Measurements from ENCODE around the gene WDR90.
A peak's percentile ranks its signal among the peaks of the same experiment; 100 is the strongest.

The WDR90 gene

DNA sequence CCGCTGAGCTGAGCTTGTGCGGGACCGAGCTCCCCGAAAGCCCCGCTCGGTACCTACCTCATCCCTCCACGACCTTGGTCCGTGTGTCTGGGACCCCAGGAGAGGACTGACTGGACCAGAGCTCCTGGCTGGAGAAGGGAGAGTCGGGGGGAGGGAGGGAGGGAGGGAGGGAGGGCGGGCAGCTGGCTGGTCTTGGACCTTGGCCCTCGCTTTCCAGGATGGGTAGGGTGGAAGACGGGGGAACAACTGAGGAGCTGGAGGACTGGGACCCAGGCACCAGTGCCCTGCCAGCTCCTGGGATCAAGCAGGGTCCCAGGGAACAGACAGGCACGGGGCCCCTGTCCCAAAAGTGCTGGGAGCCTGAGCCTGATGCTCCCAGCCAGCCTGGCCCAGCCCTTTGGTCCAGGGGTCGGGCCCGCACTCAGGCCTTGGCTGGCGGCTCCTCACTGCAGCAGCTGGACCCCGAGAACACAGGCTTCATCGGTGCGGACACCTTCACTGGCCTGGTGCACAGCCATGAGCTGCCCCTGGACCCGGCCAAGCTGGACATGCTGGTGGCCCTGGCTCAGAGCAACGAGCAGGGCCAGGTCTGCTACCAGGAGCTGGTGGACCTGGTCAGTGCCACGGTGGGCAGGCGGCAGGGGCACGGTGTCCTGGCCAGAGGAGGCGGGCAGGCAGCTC lies 26.9 kb downstream of the WDR90 start:
- no peak for DNase-seq (ENCODE audit: low spot score)
- TF ChIP-seq, protein P1, sequence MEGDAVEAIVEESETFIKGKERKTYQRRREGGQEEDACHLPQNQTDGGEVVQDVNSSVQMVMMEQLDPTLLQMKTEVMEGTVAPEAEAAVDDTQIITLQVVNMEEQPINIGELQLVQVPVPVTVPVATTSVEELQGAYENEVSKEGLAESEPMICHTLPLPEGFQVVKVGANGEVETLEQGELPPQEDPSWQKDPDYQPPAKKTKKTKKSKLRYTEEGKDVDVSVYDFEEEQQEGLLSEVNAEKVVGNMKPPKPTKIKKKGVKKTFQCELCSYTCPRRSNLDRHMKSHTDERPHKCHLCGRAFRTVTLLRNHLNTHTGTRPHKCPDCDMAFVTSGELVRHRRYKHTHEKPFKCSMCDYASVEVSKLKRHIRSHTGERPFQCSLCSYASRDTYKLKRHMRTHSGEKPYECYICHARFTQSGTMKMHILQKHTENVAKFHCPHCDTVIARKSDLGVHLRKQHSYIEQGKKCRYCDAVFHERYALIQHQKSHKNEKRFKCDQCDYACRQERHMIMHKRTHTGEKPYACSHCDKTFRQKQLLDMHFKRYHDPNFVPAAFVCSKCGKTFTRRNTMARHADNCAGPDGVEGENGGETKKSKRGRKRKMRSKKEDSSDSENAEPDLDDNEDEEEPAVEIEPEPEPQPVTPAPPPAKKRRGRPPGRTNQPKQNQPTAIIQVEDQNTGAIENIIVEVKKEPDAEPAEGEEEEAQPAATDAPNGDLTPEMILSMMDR (IDR thresholded peaks at IDR 0.05; ENCODE audit: extremely low read depth, missing control alignments): no peak

DNA sequence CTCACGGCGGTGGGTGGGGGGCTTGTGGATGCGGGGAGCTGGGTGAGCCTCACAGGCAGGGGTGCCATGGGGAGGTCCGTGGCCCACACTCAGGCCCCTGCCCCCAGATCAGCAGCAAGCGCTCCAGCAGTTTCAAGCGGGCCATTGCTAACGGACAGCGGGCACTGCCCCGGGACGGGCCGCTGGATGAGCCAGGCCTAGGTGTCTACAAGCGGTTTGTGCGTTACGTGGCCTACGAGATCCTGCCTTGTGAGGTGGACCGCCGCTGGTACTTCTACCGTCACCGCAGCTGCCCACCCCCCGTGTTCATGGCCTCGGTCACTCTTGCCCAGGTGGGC lies 27.4 kb downstream of the WDR90 start:
- no peak for DNase-seq (ENCODE audit: low spot score)
- TF ChIP-seq, protein P1 (IDR thresholded peaks at IDR 0.05; ENCODE audit: extremely low read depth, missing control alignments): no peak

DNA sequence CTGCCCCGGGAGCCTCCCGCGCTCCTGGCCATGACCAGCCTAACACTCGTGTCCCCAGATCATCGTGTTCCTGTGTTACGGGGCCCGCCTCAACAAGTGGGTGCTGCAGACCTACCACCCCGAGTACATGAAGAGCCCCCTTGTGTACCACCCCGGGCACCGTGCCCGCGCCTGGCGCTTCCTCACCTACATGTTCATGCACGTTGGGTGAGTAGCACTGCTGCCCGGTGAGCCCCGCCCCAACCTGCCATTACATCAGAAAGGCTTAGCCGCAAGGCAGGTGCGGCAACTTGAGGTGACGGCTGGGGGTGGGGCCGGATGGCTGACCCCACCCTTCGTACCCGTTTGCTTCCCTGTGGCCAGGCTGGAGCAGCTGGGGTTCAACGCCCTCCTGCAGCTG lies 27.7 kb downstream of the WDR90 start:
- no peak for DNase-seq (ENCODE audit: low spot score)
- TF ChIP-seq, protein P1 (IDR thresholded peaks at IDR 0.05; ENCODE audit: extremely low read depth, missing control alignments): no peak

DNA sequence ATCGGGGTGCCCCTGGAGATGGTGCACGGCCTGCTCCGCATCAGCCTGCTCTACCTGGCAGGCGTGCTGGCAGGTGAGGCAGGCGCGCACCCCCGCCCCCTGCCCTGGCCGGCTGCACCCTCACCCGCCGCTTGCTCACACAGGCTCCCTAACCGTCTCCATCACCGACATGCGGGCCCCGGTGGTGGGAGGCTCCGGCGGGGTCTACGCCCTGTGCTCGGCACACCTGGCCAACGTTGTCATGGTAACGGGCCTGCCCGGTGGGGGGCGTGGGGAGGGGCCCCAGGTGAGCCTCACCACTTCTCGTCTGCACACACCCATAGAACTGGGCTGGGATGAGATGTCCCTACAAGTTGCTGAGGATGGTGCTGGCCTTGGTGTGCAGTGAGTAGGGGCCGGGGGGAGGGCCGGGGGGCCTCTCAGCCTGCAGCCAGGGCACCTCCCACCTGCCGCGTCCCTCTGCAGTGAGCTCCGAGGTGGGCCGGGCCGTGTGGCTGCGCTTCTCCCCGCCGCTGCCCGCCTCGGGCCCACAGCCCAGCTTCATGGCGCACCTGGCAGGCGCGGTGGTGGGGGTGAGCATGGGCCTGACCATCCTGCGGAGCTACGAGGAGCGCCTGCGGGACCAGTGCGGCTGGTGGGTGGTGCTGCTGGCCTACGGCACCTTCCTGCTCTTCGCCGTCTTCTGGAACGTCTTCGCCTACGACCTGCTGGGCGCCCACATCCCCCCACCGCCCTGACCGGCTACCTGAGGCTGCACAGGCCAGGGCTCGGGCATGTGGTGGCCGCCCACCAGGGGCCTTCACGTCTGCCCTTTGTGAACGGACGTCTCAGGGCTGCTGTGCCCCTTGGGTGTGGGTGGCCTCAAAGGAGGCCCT lies 28.4 kb downstream of the WDR90 start:
- TF ChIP-seq, protein P1 (IDR thresholded peaks at IDR 0.05; ENCODE audit: extremely low read depth, missing control alignments): no peak

DNA sequence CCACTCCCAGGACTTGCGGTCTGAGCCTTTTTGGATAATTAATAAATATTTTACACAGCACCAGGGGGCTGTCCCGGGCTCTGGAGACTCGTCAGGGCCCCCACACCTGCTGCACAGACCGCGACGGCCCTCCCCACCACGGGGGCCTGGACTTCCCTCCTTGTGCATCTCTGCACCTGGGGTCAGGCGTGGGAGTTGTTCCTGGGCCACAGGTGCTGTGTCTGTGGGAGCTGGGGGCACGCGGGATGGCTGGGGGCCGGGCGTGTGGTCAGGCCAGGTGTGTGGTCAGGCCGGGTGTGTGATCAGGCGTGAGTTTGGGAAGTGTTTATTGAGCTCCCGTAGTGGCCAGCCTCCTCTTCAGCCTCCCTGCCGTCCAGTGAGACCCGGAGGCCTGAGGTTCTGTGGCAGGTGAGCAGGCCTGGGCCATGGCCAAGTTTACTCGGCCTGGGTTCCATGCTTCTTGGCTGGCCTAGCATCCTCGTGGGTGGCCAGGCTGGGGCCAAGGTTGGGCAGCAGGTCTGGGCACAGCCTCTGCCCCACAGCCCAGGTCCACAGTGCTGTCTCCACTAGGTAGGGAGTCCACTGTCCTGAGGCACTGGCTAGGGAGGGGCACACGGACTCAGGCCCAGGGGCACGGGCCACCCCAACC lies 29.2 kb downstream of the WDR90 start:
- TF ChIP-seq, protein P1 (IDR thresholded peaks at IDR 0.05; ENCODE audit: extremely low read depth, missing control alignments): no peak
- DNase-seq (ENCODE audit: low spot score): no peak

More for the DNA sequence above, 28.4 kb downstream of the WDR90 start:
- no peak for DNase-seq (ENCODE audit: low spot score)

DNA sequence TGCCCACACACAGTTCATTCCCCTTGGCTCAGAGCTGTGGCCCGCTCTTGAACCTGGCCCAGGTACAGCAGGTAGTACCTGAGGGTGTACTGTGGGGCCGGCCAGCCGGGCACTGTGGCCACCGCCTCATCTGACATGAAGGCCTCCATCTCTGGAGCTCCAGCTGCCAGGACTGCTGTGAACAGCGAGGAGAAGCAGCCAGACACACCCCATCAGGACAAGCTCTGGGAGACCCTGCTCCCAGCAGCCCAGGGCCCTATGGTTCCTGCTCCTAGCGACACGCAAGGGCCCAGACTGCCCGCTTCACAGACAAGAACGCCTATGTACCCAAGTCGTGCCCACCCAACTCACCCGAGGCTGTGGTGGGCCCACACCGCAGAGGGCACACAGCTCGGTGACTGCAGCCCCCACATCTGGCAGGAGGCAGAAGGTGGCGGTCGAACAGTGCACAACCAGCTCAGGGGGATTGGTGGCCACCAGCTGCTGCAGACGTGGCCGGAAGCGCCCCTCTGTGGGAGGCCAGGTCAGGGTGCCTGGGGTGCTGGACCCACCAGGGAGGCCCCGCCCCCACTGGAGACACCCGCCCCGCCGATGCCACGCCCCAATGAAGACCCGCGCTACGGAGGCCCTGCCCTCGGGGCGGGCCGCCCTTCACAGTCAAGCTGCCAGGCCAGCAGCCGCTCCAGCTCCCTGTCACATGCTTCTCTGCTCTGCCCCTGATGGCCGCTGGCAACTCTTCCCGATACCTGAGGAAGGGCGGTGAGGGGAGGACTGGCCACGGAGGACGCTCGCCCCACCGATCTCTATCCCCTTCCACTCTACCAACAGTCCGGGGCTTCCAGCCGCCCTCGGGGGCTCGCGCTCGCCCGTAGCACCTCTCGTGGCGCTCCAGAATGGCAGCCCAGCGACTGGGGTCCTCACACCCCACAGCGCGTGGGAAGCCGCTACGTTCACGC lies 30.0 kb downstream of the WDR90 start:
- DNase-seq (ENCODE audit: low spot score): peak; percentile 68
- TF ChIP-seq, protein P1 (IDR thresholded peaks at IDR 0.05; ENCODE audit: extremely low read depth, missing control alignments): no peak
